Neutrophil (primary cell): ENCODE measurements around the gene MICU1.

ENCODE experiments used
- H3K27ac ChIP-seq: fragments of 200-600 bp; sonication (generic); 2 replicates; pipeline ENCODE4 v1.5.1; 2016; ENCODE audit warnings: mild to moderate bottlenecking, moderate library complexity
- H3K27me3 ChIP-seq: fragments of 200-600 bp; sonication (generic); 2 replicates; pipeline ENCODE4 v1.6.0; 2016; ENCODE audit warnings: mild to moderate bottlenecking
- H3K36me3 ChIP-seq: fragments of 200-600 bp; sonication (generic); 2 replicates; pipeline ENCODE4 v1.5.1; 2017
- H3K4me1 ChIP-seq, 2 experiments: fragments of 200-600 bp in 1 of 2; sonication (generic) in 1 of 2; 1 replicate in 1 of 2; 2 replicates in 1 of 2; pipeline versions ENCODE4 v1.5.1 to v1.6.1; 2013 to 2016; ENCODE audit warnings: low read depth in 1 of 2, low read length in 1 of 2, mild to moderate bottlenecking in 1 of 2, moderate library complexity in 1 of 2; ENCODE audit not compliant: control insufficient read depth in 1 of 2, insufficient read depth in 1 of 2
- H3K4me3 ChIP-seq, 2 experiments: fragments of 200-600 bp in 1 of 2; sonication (generic) in 1 of 2; 1 replicate in 1 of 2; 2 replicates in 1 of 2; pipeline ENCODE4 v1.5.1; 2013 to 2016; ENCODE audit warnings: low read depth in 1 of 2, low read length in 1 of 2, mild to moderate bottlenecking in 1 of 2, moderate library complexity in 1 of 2
- H3K9me3 ChIP-seq: fragments of 200-600 bp; sonication (generic); 2 replicates; pipeline ENCODE4 v1.5.1; 2016
- TF ChIP-seq, protein P1 (sequence below): fragments of 200-600 bp; sonication (generic); IDR thresholded peaks from 2 replicates; pipeline ENCODE4 v1.5.1; 2016; ENCODE audit warnings: antibody characterized with exemption

The MICU1 gene

DNA sequence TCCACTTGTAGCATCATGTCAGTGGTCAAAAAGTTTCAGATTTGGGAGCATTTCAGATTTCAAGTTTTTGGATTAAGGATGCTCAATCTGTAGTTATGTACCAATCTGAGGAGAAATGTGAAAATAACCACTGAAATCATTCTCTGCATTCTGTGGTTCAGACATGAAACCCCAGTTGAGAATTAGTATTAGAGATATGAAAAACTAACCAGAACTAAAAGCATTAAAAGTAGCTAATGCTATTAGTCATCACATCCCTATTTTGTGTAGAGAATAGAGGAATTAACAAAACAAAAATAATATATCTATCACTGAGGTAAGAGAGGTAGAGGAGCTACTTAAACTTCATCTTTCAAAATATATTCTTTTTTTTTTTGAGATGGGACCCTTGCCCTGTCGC lies 28.0 kb downstream of the MICU1 start:
- TF ChIP-seq, protein P1, sequence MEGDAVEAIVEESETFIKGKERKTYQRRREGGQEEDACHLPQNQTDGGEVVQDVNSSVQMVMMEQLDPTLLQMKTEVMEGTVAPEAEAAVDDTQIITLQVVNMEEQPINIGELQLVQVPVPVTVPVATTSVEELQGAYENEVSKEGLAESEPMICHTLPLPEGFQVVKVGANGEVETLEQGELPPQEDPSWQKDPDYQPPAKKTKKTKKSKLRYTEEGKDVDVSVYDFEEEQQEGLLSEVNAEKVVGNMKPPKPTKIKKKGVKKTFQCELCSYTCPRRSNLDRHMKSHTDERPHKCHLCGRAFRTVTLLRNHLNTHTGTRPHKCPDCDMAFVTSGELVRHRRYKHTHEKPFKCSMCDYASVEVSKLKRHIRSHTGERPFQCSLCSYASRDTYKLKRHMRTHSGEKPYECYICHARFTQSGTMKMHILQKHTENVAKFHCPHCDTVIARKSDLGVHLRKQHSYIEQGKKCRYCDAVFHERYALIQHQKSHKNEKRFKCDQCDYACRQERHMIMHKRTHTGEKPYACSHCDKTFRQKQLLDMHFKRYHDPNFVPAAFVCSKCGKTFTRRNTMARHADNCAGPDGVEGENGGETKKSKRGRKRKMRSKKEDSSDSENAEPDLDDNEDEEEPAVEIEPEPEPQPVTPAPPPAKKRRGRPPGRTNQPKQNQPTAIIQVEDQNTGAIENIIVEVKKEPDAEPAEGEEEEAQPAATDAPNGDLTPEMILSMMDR, result no peak
- no peaks in the 10 kb centered on the region for H3K9me3 ChIP-seq
- no peak overlapping the region for H3K4me3 ChIP-seq
- peaks cover 29 to 31% of the 10 kb centered on the region in 2 experiments for H3K4me1 ChIP-seq
- H3K27me3 ChIP-seq, result no peaks in the 10 kb centered on the region
- H3K36me3 ChIP-seq, result no peaks in the 10 kb centered on the region
- no peak overlapping the region for H3K27ac ChIP-seq

DNA sequence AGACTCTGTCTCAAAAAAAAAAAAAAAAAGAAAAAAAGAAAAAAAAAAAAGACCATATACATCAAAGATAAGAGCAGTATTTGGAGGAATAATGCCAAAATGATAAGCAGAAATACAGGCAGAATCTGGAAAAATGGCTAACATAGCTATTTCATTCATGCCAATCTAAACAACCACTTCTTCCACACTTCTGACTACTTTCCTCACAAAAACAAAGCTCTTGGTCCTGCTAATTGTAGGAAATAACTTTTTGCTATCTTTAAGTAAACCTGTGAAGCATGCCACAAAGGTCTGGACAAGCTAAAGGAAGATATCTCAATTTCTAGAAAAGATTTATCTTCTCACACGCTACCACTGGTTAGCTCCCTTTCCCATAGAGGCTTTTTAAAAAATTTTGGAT lies 30.4 kb downstream of the MICU1 start:
- H3K27me3 ChIP-seq, result no peaks in the 10 kb centered on the region
- no peak overlapping the region for H3K4me3 ChIP-seq
- no peaks in the 10 kb centered on the region for H3K9me3 ChIP-seq
- H3K36me3 ChIP-seq, result no peaks in the 10 kb centered on the region
- TF ChIP-seq, protein P1, result no peak
- H3K27ac ChIP-seq, result peak overlapping the region; percentile 29
- peaks cover 29 to 31% of the 10 kb centered on the region in 2 experiments for H3K4me1 ChIP-seq

DNA sequence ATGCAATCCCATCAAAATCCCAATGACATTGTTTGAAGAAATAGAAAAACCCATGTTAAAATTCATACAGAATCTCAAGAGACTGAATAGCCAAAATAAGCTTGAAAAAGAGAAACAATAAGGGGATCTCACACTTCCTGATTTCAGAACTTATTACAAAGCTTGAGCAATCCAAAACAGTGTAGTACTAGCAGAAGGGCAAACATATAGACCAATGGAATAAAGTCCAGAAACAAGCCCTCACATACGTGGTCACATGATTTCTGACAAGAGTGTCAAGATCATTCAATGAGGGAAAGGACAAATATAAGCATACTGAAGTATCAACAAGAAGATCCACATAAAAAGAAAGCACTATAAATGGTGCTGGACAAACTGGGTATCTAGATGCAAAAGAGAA lies 31.9 kb downstream of the MICU1 start:
- H3K4me1 ChIP-seq, result peaks cover 20 to 23% of the 10 kb centered on the region in 2 experiments
- no peaks in the 10 kb centered on the region for H3K27me3 ChIP-seq
- H3K4me3 ChIP-seq, result no peak overlapping the region
- TF ChIP-seq, protein P1, result no peak
- H3K36me3 ChIP-seq, result no peaks in the 10 kb centered on the region
- no peaks in the 10 kb centered on the region for H3K9me3 ChIP-seq
- peak overlapping the region; percentile 49 for H3K27ac ChIP-seq

DNA sequence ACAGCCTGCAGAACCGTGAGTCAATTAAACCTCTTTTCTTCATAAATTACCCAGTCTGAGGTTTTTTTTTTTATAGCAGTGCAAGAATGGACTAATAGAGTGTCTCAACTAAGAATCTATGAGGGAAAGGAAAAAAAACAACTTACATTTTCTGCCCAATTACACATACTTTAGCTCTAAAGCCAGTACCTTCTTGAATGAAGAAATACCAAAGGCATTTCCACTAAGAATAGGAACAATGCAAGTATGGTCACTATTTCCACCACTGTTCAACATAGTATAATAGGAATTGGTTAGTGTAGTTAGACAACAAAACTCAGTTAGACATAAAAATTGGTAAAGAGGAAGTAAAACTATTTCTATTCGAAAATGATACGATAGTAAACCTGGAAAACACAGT lies 37.6 kb downstream of the MICU1 start:
- Histone ChIP-seq H3K27me3 (no peaks in the 10 kb centered on the region), H3K4me1 (peaks cover 0 to 1% of the 10 kb centered on the region in 2 experiments), H3K27ac (peak overlapping the region; percentile 24), H3K36me3 (no peaks in the 10 kb centered on the region), H3K9me3 (no peaks in the 10 kb centered on the region), H3K4me3 (no peak overlapping the region)
- TF ChIP-seq, protein P1, result no peak

DNA sequence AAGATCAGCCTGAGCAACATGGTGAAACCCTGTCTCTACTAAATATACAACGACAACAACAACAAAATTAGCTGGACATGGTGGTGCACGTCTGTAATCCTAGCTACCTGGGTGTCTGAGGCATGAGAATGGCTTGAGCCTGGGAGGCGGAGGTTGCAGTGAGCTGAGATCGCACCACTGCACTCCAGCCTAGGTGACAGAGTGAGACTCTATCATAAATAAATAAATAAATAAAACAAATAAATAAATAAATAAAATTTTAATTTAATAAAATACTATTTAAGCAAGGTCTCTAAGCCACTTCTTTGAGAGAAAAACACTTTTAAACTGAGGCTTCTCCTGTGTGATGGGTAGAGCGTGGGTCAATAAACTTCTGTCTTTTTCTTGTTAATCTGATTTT lies 38.3 kb downstream of the MICU1 start:
- TF ChIP-seq, protein P1, result no peak
- no peaks in the 10 kb centered on the region for H3K4me1 ChIP-seq
- no peaks in the 10 kb centered on the region for H3K36me3 ChIP-seq
- no peaks in the 10 kb centered on the region for H3K27me3 ChIP-seq
- H3K27ac ChIP-seq, result no peak overlapping the region
- no peak overlapping the region for H3K4me3 ChIP-seq
- no peaks in the 10 kb centered on the region for H3K9me3 ChIP-seq

DNA sequence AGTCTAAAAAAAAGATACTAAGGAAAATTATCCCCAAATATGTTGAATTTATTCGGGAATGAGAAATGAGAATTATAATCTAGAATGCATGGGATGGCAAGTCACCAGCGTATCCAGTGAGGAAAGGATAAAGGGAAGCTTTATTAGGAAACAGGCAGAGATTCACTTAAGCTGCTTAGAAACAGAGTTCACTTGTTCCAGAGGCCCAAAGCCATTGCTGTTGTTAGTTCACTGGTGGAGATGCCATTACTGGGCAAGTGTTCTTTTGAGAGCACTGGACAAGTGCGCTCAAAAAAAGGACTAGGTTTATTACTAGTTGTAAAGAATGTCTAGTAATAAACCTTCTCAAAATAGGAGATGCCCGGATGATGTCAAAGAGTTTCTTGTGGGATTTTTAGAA lies 51.2 kb downstream of the MICU1 start:
- no peak overlapping the region for H3K27ac ChIP-seq
- no peaks in the 10 kb centered on the region for H3K27me3 ChIP-seq
- H3K4me1 ChIP-seq, result no peaks in the 10 kb centered on the region
- H3K4me3 ChIP-seq, result no peak overlapping the region
- TF ChIP-seq, protein P1, result no peak
- no peaks in the 10 kb centered on the region for H3K36me3 ChIP-seq
- no peaks in the 10 kb centered on the region for H3K9me3 ChIP-seq
